Liver (tissue), 9 donors: ENCODE measurements around the gene HDDC2. TPM values are rescaled to one million over a fixed set of nuclear protein-coding genes. Genes with fewer than 3 reads are reported as not detected.

ENCODE experiments used
- DNase-seq: peaks from one replicate; pipeline ENCODE4 v3.0.0-alpha.2; 2017; ENCODE audit warnings: low spot score
- H3K27ac ChIP-seq, 2 donors: one replicate each; pipeline ENCODE4 v1.7.0; 2013; ENCODE audit warnings: inconsistent platforms in 2 of 2, low read length in 2 of 2, control low read depth in 1 of 2, low read depth in 1 of 2, mild to moderate bottlenecking in 1 of 2
- H3K27me3 ChIP-seq, 4 donors: one replicate each; pipeline versions ENCODE4 v1.6.1 to v1.7.0; 2013; ENCODE audit warnings: low read length in 3 of 4, inconsistent platforms in 1 of 4, mild to moderate bottlenecking in 1 of 4, moderate library complexity in 1 of 4; ENCODE audit not compliant: control insufficient read depth in 4 of 4, insufficient read depth in 4 of 4
- H3K36me3 ChIP-seq, 4 donors: one replicate each; pipeline versions ENCODE4 v1.6.1 to v1.7.0; 2013; ENCODE audit warnings: low read length in 3 of 4, mild to moderate bottlenecking in 3 of 4, low read depth in 1 of 4, moderate library complexity in 1 of 4; ENCODE audit not compliant: control insufficient read depth in 4 of 4, insufficient read depth in 3 of 4
- H3K4me1 ChIP-seq, 4 donors: one replicate each; pipeline versions ENCODE4 v1.6.1 to v1.7.0; 2013; ENCODE audit warnings: low read length in 3 of 4, mild to moderate bottlenecking in 3 of 4, moderate library complexity in 1 of 4; ENCODE audit not compliant: control insufficient read depth in 4 of 4, insufficient read depth in 4 of 4
- H3K4me3 ChIP-seq, 3 donors: one replicate each; pipeline versions ENCODE4 v1.6.1 to v1.7.0; 2013; ENCODE audit warnings: low read length in 3 of 3, control low read depth in 1 of 3, low read depth in 1 of 3, mild to moderate bottlenecking in 1 of 3
- H3K9ac ChIP-seq, 2 donors: one replicate each; pipeline ENCODE4 v1.7.0; 2013; ENCODE audit warnings: low read length in 2 of 2, mild to moderate bottlenecking in 2 of 2, moderate library complexity in 2 of 2, control low read depth in 1 of 2, low read depth in 1 of 2
- H3K9me3 ChIP-seq, 4 donors: one replicate each; pipeline versions ENCODE4 v1.6.1 to v1.7.0; 2013; ENCODE audit warnings: low read length in 3 of 4; ENCODE audit not compliant: control insufficient read depth in 4 of 4
- ATF3 ChIP-seq: IDR thresholded peaks from 2 replicates; pipeline ENCODE4 v1.6.1; 2016; ENCODE audit warnings: antibody characterized with exemption
- CTCF ChIP-seq: fragments of 150-350 bp; IDR thresholded peaks from 2 replicates; pipeline ENCODE4 v1.5.1; 2017; ENCODE audit warnings: improper control_type of control experiment, low read depth, low read length; ENCODE audit not compliant: missing input control
- EGR1 ChIP-seq, 2 donors: IDR thresholded peaks; 2 replicates each; pipeline ENCODE4 v1.6.1; 2016 to 2018; ENCODE audit warnings: antibody characterized with exemption in 2 of 2, low read depth in 2 of 2
- FOXA1 ChIP-seq: IDR thresholded peaks from 2 replicates; pipeline ENCODE4 v1.6.1; 2016; ENCODE audit warnings: antibody characterized with exemption
- FOXA2 ChIP-seq: IDR thresholded peaks from 2 replicates; pipeline ENCODE4 v1.6.1; 2016; ENCODE audit warnings: antibody characterized with exemption
- GABPA ChIP-seq, 2 donors: IDR thresholded peaks in 1 of 2; conservative IDR thresholded peaks in 1 of 2; 2 replicates each; pipeline ENCODE4 v1.6.1; 2016; ENCODE audit warnings: antibody characterized with exemption in 2 of 2, mild to moderate bottlenecking in 1 of 2, moderate library complexity in 1 of 2
- HNF4A ChIP-seq, 2 donors: conservative IDR thresholded peaks; 2 replicates each; pipeline ENCODE4 v1.6.1; 2016; ENCODE audit warnings: antibody characterized with exemption in 2 of 2, mild to moderate bottlenecking in 2 of 2
- HNF4G ChIP-seq: IDR thresholded peaks from 2 replicates; pipeline ENCODE4 v1.6.1; 2016; ENCODE audit warnings: antibody characterized with exemption
- JUND ChIP-seq, 2 donors: IDR thresholded peaks; 2 replicates each; pipeline ENCODE4 v1.6.1; 2016; ENCODE audit warnings: antibody characterized with exemption in 2 of 2
- MAX ChIP-seq: IDR thresholded peaks from 2 replicates; pipeline ENCODE4 v1.6.1; 2016; ENCODE audit warnings: antibody characterized with exemption
- NR2F2 ChIP-seq: IDR thresholded peaks from 2 replicates; pipeline ENCODE4 v1.6.1; 2016; ENCODE audit warnings: antibody characterized with exemption
- RAD21 ChIP-seq, 2 donors: IDR thresholded peaks; 2 replicates each; pipeline ENCODE4 v1.6.1; 2016; ENCODE audit warnings: antibody characterized with exemption in 2 of 2, mild to moderate bottlenecking in 2 of 2
- REST ChIP-seq: IDR thresholded peaks from 2 replicates; pipeline ENCODE4 v1.6.1; 2016; ENCODE audit warnings: antibody characterized with exemption, mild to moderate bottlenecking
- RXRA ChIP-seq, 2 donors: IDR thresholded peaks; 2 replicates each; pipeline ENCODE4 v1.6.1; 2017 to 2018; ENCODE audit warnings: antibody characterized with exemption in 2 of 2, mild to moderate bottlenecking in 1 of 2
- SP1 ChIP-seq: IDR thresholded peaks from 2 replicates; pipeline ENCODE4 v1.6.1; 2018; ENCODE audit warnings: antibody characterized with exemption, mild to moderate bottlenecking
- TAF1 ChIP-seq: conservative IDR thresholded peaks from 2 replicates; pipeline ENCODE4 v1.6.1; 2016; ENCODE audit warnings: antibody characterized with exemption, mild to moderate bottlenecking
- YY1 ChIP-seq: IDR thresholded peaks from 2 replicates; pipeline ENCODE4 v1.6.1; 2016; ENCODE audit warnings: antibody characterized with exemption, mild to moderate bottlenecking
- ZBTB33 ChIP-seq: IDR thresholded peaks from 2 replicates; pipeline ENCODE4 v1.6.1; 2016; ENCODE audit warnings: antibody characterized with exemption
- WGBS: extraction: QIAGEN DNeasy Blood & Tissue Kit; methylation state at CpG from one replicate; pipeline ENCODE4 v1.1.7; 2013; 5-methylcytosine and 5-hydroxymethylcytosine counted together
- polyA plus RNA-seq, 2 donors: library from polyadenylated mRNA; stranded (reverse) in 1 of 2; unstranded in 1 of 2; fragments of 200-250 nt in 1 of 2; fragments of >200 nt in 1 of 2; fragmentation: Nextera tagmentation in 1 of 2; extraction: Ambion mirVana in 1 of 2; gene quantifications; one replicate each; pipeline versions ENCODE4 v1.2.1 to v1.2.3, GENCODE V29; 2013 to 2015
- total RNA-seq, 2 donors: library from RNA; depleted of rRNA; stranded (reverse); fragments of >200 nt; gene quantifications; one replicate each; pipeline ENCODE4 v1.2.3, GENCODE V29; 2014
- donor health status: healthy.
- donor health status: healthy.
- donor health status: healthy.
- donor health status: healthy.
- donor health status: healthy.

Gene HDDC2
- total and polyA plus RNA-seq, 4 donors, result 8.8 to 21.0 (median 11.8) TPM

GRCh38 chr6:125346926-125347563 is 45.3 kb upstream of the HDDC2 start:
- no peak for TF ChIP-seq JUND (IDR thresholded peaks at IDR 0.05)
- TF ChIP-seq MAX, result no peak
- no peak for TF ChIP-seq REST
- TF ChIP-seq YY1, result no peak
- TF ChIP-seq ATF3, result no peak
- no peak for TF ChIP-seq RAD21 (IDR thresholded peaks at IDR 0.05)
- TF ChIP-seq NR2F2, result no peak
- no peak for TF ChIP-seq HNF4G
- no peak for TF ChIP-seq FOXA1
- TF ChIP-seq RXRA (IDR thresholded peaks at IDR 0.05), result no peak
- no peak for TF ChIP-seq SP1
- no peak for TF ChIP-seq GABPA (IDR thresholded peaks at IDR 0.05 in 1 of 2, conservative IDR thresholded peaks at IDR 0.05 in 1 of 2)
- no peak for TF ChIP-seq FOXA2
- no peak for TF ChIP-seq TAF1
- TF ChIP-seq EGR1 (IDR thresholded peaks at IDR 0.05; ENCODE audit: low read depth in 2 of 2), result no peak
- no peak for TF ChIP-seq HNF4A (conservative IDR thresholded peaks at IDR 0.05)
- H3K4me3 ChIP-seq, result no peak overlapping the region
- 82% methylated on average over 11 of the region's 11 CpGs for whole genome bisulfite sequencing
- no peaks in the 10 kb centered on the region for H3K36me3 ChIP-seq
- H3K27ac ChIP-seq, result no peak overlapping the region
- DNase-seq, result no peak
- no peaks in the 10 kb centered on the region for H3K9me3 ChIP-seq
- no peaks in the 10 kb centered on the region for H3K4me1 ChIP-seq
- no peaks in the 10 kb centered on the region for H3K27me3 ChIP-seq
- H3K9ac ChIP-seq, result no peak overlapping the region

- no peaks in the 10 kb centered on the region for H3K36me3 ChIP-seq
- H3K4me1 ChIP-seq, result no peaks in the 10 kb centered on the region
- no peak overlapping the region for H3K9ac ChIP-seq
- no peaks in the 10 kb centered on the region for H3K27me3 ChIP-seq
- no peak for TF ChIP-seq YY1
- TF ChIP-seq NR2F2, result no peak
- TF ChIP-seq FOXA1, result no peak
- TF ChIP-seq ZBTB33, result no peak
- no peak for TF ChIP-seq RXRA (IDR thresholded peaks at IDR 0.05)
- TF ChIP-seq TAF1, result no peak
- TF ChIP-seq FOXA2, result no peak
- TF ChIP-seq RAD21 (IDR thresholded peaks at IDR 0.05), result no peak
- TF ChIP-seq CTCF, result no peak
- TF ChIP-seq HNF4G, result no peak
- no peak for TF ChIP-seq JUND (IDR thresholded peaks at IDR 0.05)
- no peak overlapping the region for H3K4me3 ChIP-seq
- no peak overlapping the region for H3K27ac ChIP-seq
- 47% methylated on average over 11 of the region's 11 CpGs for WGBS
- no peaks in the 10 kb centered on the region for H3K9me3 ChIP-seq
- no peak for DNase-seq
Measured at GRCh38 chr6:125346201-125346925, 44.6 kb upstream of the HDDC2 start.
